PC-3 (cell line): ENCODE measurements around the gene ONECUT3. TPM values are rescaled to one million over a fixed set of nuclear protein-coding genes. Genes with fewer than 3 reads are reported as not detected.

Experiments used
- ATAC-seq: fragments of 200-7000 bp; cut with Tn5 transposase; 2 replicates; pipeline ENCODE4 v1.9.1; 2020; ENCODE audit warnings: mild to moderate bottlenecking, moderate library complexity
- BruUV-seq: library from RNA; stranded (reverse); fragments of 400-500 nt; replicated peaks from 2 replicates; lab custom pipeline; 2021; lab: Mats Ljungman, UMichigan
- CTCF ChIA-PET: fragments of 300-600 bp; sonication (Branson Sonifier 250); formaldehyde crosslinking; loops from one replicate; lab custom pipeline; 2022; ENCODE audit warnings: antibody characterized with exemption; lab: Charles Lee
- POLR2A ChIA-PET: fragments of 300-600 bp; sonication (Branson Sonifier 250); formaldehyde crosslinking; loops from one replicate; lab custom pipeline; 2022; ENCODE audit warnings: antibody characterized with exemption; ENCODE audit not compliant: unreplicated experiment; lab: Charles Lee
- DNase-seq: peaks from one replicate; pipeline ENCODE4 v3.0.0-alpha.2; 2015
- H2AFZ ChIP-seq: fragments of 300-600 bp; sonication (generic); 2 replicates; pipeline ENCODE4 v1.6.0; 2016; ENCODE audit warnings: antibody characterized with exemption, low read length
- H3F3A ChIP-seq: fragments of 300-600 bp; sonication (generic); one replicate; pipeline ENCODE4 v1.6.0; 2017; ENCODE audit warnings: antibody characterized with exemption, low read length, control low read depth, mild to moderate bottlenecking; ENCODE audit not compliant: unreplicated experiment
- H3K27ac ChIP-seq: fragments of 300-600 bp; sonication (generic); 2 replicates; pipeline ENCODE4 v1.5.1; 2016; ENCODE audit warnings: mild to moderate bottlenecking, low read length
- H3K27me3 ChIP-seq: fragments of 300-600 bp; sonication (generic); 2 replicates; pipeline ENCODE4 v1.6.1; 2016; ENCODE audit warnings: low read length, mixed read lengths
- H3K36me3 ChIP-seq: fragments of 300-600 bp; sonication (generic); 2 replicates; pipeline ENCODE4 v1.6.1; 2016; ENCODE audit warnings: low read depth, mixed run types, low read length, mixed read lengths
- H3K4me1 ChIP-seq: fragments of 300-600 bp; sonication (generic); 2 replicates; pipeline ENCODE4 v1.5.1; 2016; ENCODE audit warnings: low read length; ENCODE audit not compliant: insufficient read depth
- H3K4me2 ChIP-seq: fragments of 300-600 bp; sonication (generic); 2 replicates; pipeline ENCODE4 v1.6.0; 2016; ENCODE audit warnings: low read length
- H3K4me3 ChIP-seq: fragments of 300-600 bp; sonication (generic); 2 replicates; pipeline ENCODE4 v1.5.1; 2016; ENCODE audit warnings: mild to moderate bottlenecking, low read length, mixed read lengths
- H3K79me2 ChIP-seq: fragments of 300-600 bp; sonication (generic); 2 replicates; pipeline ENCODE4 v1.6.1; 2017; ENCODE audit warnings: low read length, mixed read lengths
- H3K9ac ChIP-seq: fragments of 300-600 bp; sonication (generic); 2 replicates; pipeline ENCODE4 v1.6.0; 2016; ENCODE audit warnings: mild to moderate bottlenecking, low read length
- H3K9me2 ChIP-seq: fragments of 300-600 bp; sonication (generic); replicated peaks from 2 replicates; pipeline ENCODE4 v1.6.1; 2016; ENCODE audit warnings: mixed run types, low read length, mixed read lengths
- H3K9me3 ChIP-seq: fragments of 300-600 bp; sonication (generic); 2 replicates; pipeline ENCODE4 v1.6.1; 2016; ENCODE audit warnings: low read length, mixed read lengths
- H4K20me1 ChIP-seq: fragments of 300-600 bp; sonication (generic); 2 replicates; pipeline ENCODE4 v1.6.1; 2016; ENCODE audit warnings: low read length, mixed read lengths
- EZH2 ChIP-seq: fragments of 300-600 bp; sonication (generic); IDR thresholded peaks from one replicate; pipeline ENCODE4 v1.6.1; 2017; ENCODE audit warnings: antibody characterized with exemption, mild to moderate bottlenecking, low read length; ENCODE audit not compliant: unreplicated experiment
- EZH2phosphoT487 ChIP-seq: fragments of 300-600 bp; sonication (generic); IDR thresholded peaks from 2 replicates; pipeline ENCODE4 v1.6.1; 2018; ENCODE audit warnings: mild to moderate bottlenecking, antibody characterized with exemption, low read length, borderline replicate concordance
- intact Hi-C: fragments of 100-400 bp; cut with micrococcal nuclease; formaldehyde crosslinking; loops from 2 replicates; pipeline ENCODE4 v1.9.0; 2023
- total RNA-seq: library from RNA; depleted of rRNA; stranded (reverse); fragments of >200 nt; gene quantifications from 2 replicates; pipeline ENCODE4 v1.2.3, GENCODE V29; 2014
- TF ChIP-seq, protein P1 (sequence below): fragments of 300-600 bp; sonication (generic); conservative IDR thresholded peaks from 2 replicates; pipeline ENCODE4 v1.5.1; 2017; ENCODE audit warnings: antibody characterized with exemption, low read depth, mild to moderate bottlenecking, low read length

The ONECUT3 gene
- total RNA-seq, 1 experiment from 2014 or later, result 1.4 TPM

DNA sequence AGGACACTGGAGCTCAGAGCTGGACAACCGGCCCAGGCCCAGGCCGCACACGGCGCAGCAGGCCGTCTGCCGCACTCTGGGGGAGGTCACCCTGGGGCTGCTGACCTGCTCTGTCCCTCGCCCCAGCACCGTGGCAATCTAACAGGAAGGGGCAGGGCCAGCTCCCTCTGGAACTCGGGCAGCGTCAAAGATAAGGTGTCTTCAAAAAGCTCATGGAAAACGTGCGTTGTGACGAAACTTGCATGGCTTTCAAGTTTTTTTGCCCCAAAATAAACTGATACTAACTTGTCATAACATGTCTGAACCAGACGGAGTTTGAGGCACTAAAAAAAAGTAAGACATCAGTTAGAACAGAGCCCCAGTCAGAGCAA, 70.9 kb downstream of the ONECUT3 start:
- BruUV-seq, result no TSS peak
- ATAC-seq, result no peak
- intact Hi-C loops, result no loop called here
- no peak overlapping the region for H3K9ac ChIP-seq
- no peaks in the 10 kb centered on the region for H3K36me3 ChIP-seq
- H3K9me3 ChIP-seq, result no peaks in the 10 kb centered on the region
- no peaks in the 10 kb centered on the region for H3K27me3 ChIP-seq
- no peaks in the 10 kb centered on the region for H3K79me2 ChIP-seq
- no peaks in the 10 kb centered on the region for H4K20me1 ChIP-seq
- no peaks in the 10 kb centered on the region for H3K9me2 ChIP-seq
- no peak overlapping the region for H3K27ac ChIP-seq
- CTCF ChIA-PET, result no interaction called here
- TF ChIP-seq EZH2 (no peak), EZH2phosphoT487 (no peak)
- TF ChIP-seq, protein P1, sequence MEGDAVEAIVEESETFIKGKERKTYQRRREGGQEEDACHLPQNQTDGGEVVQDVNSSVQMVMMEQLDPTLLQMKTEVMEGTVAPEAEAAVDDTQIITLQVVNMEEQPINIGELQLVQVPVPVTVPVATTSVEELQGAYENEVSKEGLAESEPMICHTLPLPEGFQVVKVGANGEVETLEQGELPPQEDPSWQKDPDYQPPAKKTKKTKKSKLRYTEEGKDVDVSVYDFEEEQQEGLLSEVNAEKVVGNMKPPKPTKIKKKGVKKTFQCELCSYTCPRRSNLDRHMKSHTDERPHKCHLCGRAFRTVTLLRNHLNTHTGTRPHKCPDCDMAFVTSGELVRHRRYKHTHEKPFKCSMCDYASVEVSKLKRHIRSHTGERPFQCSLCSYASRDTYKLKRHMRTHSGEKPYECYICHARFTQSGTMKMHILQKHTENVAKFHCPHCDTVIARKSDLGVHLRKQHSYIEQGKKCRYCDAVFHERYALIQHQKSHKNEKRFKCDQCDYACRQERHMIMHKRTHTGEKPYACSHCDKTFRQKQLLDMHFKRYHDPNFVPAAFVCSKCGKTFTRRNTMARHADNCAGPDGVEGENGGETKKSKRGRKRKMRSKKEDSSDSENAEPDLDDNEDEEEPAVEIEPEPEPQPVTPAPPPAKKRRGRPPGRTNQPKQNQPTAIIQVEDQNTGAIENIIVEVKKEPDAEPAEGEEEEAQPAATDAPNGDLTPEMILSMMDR, result no peak
- no peaks in the 10 kb centered on the region for H3K4me1 ChIP-seq
- no peak overlapping the region for H3K4me3 ChIP-seq
- H3K4me2 ChIP-seq, result no peak overlapping the region
- no peak overlapping the region for H2AFZ ChIP-seq
- POLR2A ChIA-PET, result no interaction called here
- H3F3A ChIP-seq, result no peaks in the 10 kb centered on the region
- DNase-seq, result no peak

DNA sequence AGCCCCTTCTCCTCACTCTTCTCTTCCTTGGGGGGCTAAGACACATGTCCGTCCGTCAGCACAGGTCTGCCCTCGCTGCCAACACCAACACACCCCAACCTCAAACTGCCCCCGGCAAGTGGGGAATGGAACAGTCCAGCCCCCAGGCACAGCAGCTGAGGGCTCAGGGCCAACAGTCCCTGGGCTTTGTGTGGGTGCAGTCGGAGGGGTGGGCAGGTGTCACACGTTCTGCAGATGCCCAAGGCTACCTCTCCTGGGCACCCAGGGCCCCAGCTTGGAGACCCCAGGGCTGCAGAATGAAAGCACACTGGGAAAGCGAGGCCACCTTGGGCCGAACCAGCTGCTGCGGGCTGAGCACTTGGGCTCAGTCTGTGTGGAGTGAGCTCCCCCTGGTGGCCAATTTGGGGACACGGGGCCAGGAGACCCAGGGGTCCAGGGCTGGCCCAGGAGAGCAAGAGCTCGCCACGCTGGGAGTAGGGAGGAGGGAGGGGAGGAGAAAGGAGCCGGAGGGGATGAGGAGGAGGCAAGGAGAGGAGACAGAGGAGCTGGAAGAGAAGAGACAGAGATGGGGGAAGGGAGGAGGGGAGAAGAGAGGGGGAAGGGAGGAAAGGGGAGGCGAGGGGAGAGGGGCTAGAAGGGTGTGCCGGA, 72.7 kb downstream of the ONECUT3 start:
- Histone ChIP-seq H3K79me2 (peaks cover 1% of the 10 kb centered on the region; the same call in 1 of the 2 replicates), H3K4me1 (no peaks in the 10 kb centered on the region), H3K36me3 (no peaks in the 10 kb centered on the region; the same call in 1 of the 2 replicates), H3K9me3 (no peaks in the 10 kb centered on the region), H3K9me2 (no peaks in the 10 kb centered on the region), H3F3A (no peaks in the 10 kb centered on the region), H3K4me2 (no peak overlapping the region), H3K9ac (no peak overlapping the region), H4K20me1 (no peaks in the 10 kb centered on the region), H3K27ac (no peak overlapping the region), H3K4me3 (no peak overlapping the region), H3K27me3 (no peaks in the 10 kb centered on the region), H2AFZ (no peak overlapping the region)
- TF ChIP-seq EZH2, result no peak
- TF ChIP-seq, protein P1, result peak; percentile 82
- TF ChIP-seq EZH2phosphoT487, result no peak
- intact Hi-C loops, result no loop called here
- peak; percentile 67 for DNase-seq
- ChIA-PET CTCF (interaction anchor here (0.6 kb wide), 1 partner anchor 116 kb away, joined by 6 read pairs; no protein-coding TSS in a partner anchor), POLR2A (interaction anchor here (0.6 kb wide), 1 partner anchor 66 kb away, joined by 3 read pairs; no protein-coding TSS in a partner anchor)
- BruUV-seq, result no TSS peak
- ATAC-seq, result peak; percentile 86
